Measurements from ENCODE around the gene LGALS7B. TPM values are rescaled to one million over a fixed set of nuclear protein-coding genes. Genes with fewer than 3 reads are reported as not detected.
A peak's percentile ranks its signal among the peaks of the same experiment; 100 is the strongest.
"Not testable (repeated sequence)": the region's sequence is repeated elsewhere in the genome, so short reads cannot be mapped to it uniquely, and the experiment has no call there.

The LGALS7B gene
- total RNA-seq, 3 donors from 2014 or later (not counting 1 experiment from before 2014, with no cell fraction given) = not detected

DNA sequence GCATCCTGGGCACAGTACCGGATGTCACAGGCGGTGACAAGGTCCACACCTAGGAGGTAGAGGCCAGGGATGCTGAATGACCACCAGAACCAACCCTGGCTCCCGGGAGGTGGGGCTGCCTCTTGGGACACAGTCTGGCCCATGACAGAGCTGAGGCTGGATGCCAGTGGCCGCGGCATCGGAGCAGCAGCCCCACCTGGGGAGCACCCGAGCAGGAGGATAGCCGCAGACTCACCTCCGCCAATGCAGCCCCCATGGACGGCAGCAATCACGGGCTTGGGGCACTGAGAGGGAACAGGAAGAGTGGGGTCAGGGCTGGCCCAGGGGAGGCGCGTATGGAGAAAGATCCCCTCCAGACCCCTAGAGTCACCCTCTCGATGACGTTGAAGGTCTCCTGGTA is 28.1 kb downstream of the LGALS7B start:
- Histone ChIP-seq H3K9me3 (ENCODE audit: control insufficient read depth, insufficient read depth, low read length) (no peaks in the 10 kb centered on the region), H3K27me3 (ENCODE audit: control insufficient read depth, insufficient read depth, low read length) (no peaks in the 10 kb centered on the region), H3K4me3 (ENCODE audit: low read length) (no peak overlapping the region), H3K27ac (ENCODE audit: low read length) (no peak overlapping the region), H3K4me1 (ENCODE audit: control insufficient read depth, insufficient read depth, low read length) (peaks cover 5% of the 10 kb centered on the region), H3K36me3 (ENCODE audit: control insufficient read depth, insufficient read depth, low read length) (peaks cover 32% of the 10 kb centered on the region)
- Mint-ChIP-seq H3K9me3 (no peaks in the 10 kb centered on the region), H3K27me3 (ENCODE audit: low read depth in 2 of 2) (no peaks in the 10 kb centered on the region), H3K4me1 (peaks cover 5 to 11% of the 10 kb centered on the region in 2 donors), H3K27ac (no peak overlapping the region), H3K4me3 (no peak overlapping the region), H3K36me3 (no peaks in the 10 kb centered on the region)
- ATAC-seq (no peak), DNase-seq (no peak)
- 96% methylated on average over 15 of the region's 15 CpGs for WGBS (ENCODE audit: insufficient coverage)
- TF ChIP-seq, protein P1, sequence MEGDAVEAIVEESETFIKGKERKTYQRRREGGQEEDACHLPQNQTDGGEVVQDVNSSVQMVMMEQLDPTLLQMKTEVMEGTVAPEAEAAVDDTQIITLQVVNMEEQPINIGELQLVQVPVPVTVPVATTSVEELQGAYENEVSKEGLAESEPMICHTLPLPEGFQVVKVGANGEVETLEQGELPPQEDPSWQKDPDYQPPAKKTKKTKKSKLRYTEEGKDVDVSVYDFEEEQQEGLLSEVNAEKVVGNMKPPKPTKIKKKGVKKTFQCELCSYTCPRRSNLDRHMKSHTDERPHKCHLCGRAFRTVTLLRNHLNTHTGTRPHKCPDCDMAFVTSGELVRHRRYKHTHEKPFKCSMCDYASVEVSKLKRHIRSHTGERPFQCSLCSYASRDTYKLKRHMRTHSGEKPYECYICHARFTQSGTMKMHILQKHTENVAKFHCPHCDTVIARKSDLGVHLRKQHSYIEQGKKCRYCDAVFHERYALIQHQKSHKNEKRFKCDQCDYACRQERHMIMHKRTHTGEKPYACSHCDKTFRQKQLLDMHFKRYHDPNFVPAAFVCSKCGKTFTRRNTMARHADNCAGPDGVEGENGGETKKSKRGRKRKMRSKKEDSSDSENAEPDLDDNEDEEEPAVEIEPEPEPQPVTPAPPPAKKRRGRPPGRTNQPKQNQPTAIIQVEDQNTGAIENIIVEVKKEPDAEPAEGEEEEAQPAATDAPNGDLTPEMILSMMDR (IDR thresholded peaks at IDR 0.05) = no peak
- intact Hi-C loops (cut with micrococcal nuclease) = no loop called here

DNA sequence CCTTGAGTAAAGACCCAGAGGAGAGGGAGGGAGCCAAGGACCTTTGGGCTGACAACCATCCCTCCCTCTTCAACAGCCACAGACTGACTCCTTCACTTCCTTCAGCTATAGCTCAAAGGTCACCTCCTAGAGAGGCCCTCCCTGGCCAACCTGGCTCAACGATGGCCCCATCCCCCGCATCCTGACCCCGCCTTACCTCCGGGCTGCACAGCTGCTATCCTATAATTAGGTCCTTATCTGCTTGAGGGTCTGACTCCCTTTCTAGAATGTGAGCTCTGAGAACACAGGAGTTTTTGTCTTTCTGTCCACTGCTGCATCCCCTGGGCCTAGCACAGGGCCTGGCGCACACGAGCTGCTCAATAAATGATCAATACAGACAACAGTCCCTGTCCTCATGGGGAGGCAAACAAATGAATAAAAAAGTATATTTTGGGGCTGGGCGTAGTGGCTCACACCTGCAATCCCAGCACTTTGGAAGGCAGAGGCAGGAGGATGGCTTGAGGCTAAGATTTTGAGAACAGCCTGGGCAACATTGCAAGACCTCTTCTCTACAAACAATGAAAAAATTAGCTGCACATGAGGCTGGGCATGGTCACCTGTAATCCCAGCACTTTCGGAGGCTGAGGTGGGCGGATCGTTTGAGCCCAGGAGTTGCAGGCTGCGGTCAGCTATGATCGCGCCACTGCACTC is 30.4 kb downstream of the LGALS7B start:
- intact Hi-C loops (cut with micrococcal nuclease) = no loop called here
- Histone ChIP-seq H3K4me1 (ENCODE audit: control insufficient read depth, insufficient read depth, low read length) (peaks cover 5% of the 10 kb centered on the region), H3K4me3 (ENCODE audit: low read length) (no peak overlapping the region), H3K27me3 (ENCODE audit: control insufficient read depth, insufficient read depth, low read length) (no peaks in the 10 kb centered on the region), H3K9me3 (ENCODE audit: control insufficient read depth, insufficient read depth, low read length) (no peaks in the 10 kb centered on the region), H3K27ac (ENCODE audit: low read length) (no peak overlapping the region), H3K36me3 (ENCODE audit: control insufficient read depth, insufficient read depth, low read length) (peaks cover 34% of the 10 kb centered on the region)
- Mint-ChIP-seq H3K4me1 (peaks cover 15 to 23% of the 10 kb centered on the region in 2 donors), H3K27ac (peak overlapping the region in 1 of 2 donors; percentile 52), H3K36me3 (no peaks in the 10 kb centered on the region), H3K9me3 (no peaks in the 10 kb centered on the region), H3K27me3 (ENCODE audit: low read depth in 2 of 2) (no peaks in the 10 kb centered on the region), H3K4me3 (no peak overlapping the region)
- ATAC-seq = no peak
- TF ChIP-seq, protein P1 (IDR thresholded peaks at IDR 0.05) = no peak
- 97% methylated on average over 13 of the region's 13 CpGs for WGBS (ENCODE audit: insufficient coverage)
- no peak for DNase-seq

DNA sequence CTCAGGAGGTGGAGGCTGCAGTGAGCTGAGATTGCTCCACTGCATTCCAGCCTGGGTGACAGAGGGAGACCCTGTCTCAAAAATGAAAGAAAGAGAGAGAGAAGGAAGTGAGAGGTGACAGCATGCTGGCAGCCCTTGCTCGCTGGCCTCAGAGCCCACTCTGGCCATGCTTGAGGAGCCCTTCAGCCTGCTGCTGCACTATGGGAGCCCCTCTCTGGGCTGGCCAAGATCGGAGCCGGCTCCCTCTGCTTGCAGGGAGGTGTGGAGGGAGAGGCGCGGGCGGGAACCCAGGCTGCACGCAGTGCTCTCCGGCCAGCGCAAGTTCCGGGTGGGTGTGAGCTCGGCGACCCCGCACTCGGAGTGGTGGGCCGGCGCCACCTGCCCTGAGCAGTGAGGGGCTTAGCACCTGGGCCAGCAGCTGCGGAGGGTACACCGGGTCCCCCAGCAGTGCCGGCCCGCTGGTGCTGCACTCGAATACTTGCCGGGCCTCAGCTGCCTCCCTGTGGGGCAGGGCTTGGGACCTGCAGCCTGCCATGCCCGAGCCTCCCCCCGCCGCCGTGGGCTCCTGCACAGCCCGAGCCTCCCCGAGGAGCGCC is 32.3 kb downstream of the LGALS7B start:
- H3K27ac ChIP-seq (ENCODE audit: low read length); H3K9me3 Mint-ChIP-seq; ATAC-seq; DNase-seq; H3K9me3 ChIP-seq (ENCODE audit: control insufficient read depth, insufficient read depth, low read length); H3K4me3 Mint-ChIP-seq; H3K27me3 Mint-ChIP-seq (ENCODE audit: low read depth in 2 of 2); H3K27me3 ChIP-seq (ENCODE audit: control insufficient read depth, insufficient read depth, low read length); H3K4me1 ChIP-seq (ENCODE audit: control insufficient read depth, insufficient read depth, low read length); H3K4me3 ChIP-seq (ENCODE audit: low read length); H3K36me3 Mint-ChIP-seq; intact Hi-C loops (cut with micrococcal nuclease); H3K27ac Mint-ChIP-seq: not testable (repeated sequence)
- H3K36me3 ChIP-seq (ENCODE audit: control insufficient read depth, insufficient read depth, low read length) = peaks cover 21% of the 10 kb centered on the region
- peaks cover 21 to 28% of the 10 kb centered on the region in 2 donors for H3K4me1 Mint-ChIP-seq
- WGBS (ENCODE audit: insufficient coverage) = 97% methylated on average over 29 of the region's 29 CpGs

DNA sequence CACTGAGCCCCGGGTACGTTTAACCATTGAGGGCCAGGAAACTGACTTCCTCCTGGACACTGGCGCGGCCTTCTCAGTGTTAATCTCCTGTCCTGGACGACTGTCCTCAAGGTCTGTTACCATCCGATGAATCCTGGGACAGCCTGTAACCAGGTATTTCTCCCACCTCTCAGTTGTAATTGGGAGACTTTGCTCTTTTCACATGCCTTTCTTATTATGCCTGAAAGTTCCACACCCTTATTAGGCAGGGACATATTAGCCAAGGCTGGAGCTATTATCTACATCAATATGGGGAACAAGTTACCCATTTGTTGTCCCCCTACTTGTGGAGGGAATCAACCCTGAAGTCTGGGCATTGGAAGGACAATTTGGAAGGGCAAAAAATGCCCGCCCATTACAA is 36.9 kb downstream of the LGALS7B start:
- H3K4me3 Mint-ChIP-seq; H3K27me3 Mint-ChIP-seq (ENCODE audit: low read depth in 2 of 2); DNase-seq; ATAC-seq; H3K27me3 ChIP-seq (ENCODE audit: control insufficient read depth, insufficient read depth, low read length); H3K4me3 ChIP-seq (ENCODE audit: low read length); intact Hi-C loops (cut with micrococcal nuclease); H3K9me3 Mint-ChIP-seq; H3K9me3 ChIP-seq (ENCODE audit: control insufficient read depth, insufficient read depth, low read length); H3K27ac ChIP-seq (ENCODE audit: low read length); H3K36me3 Mint-ChIP-seq; H3K27ac Mint-ChIP-seq; H3K4me1 ChIP-seq (ENCODE audit: control insufficient read depth, insufficient read depth, low read length): not testable (repeated sequence)
- H3K4me1 Mint-ChIP-seq = peaks cover 19 to 28% of the 10 kb centered on the region in 2 donors
- peaks cover 19% of the 10 kb centered on the region for H3K36me3 ChIP-seq (ENCODE audit: control insufficient read depth, insufficient read depth, low read length)
- 93% methylated on average over 7 of the region's 7 CpGs for WGBS (ENCODE audit: insufficient coverage)

Data from natural killer cell (primary cell).